ENCODE measurements around the gene CRYBG1.

The CRYBG1 gene, protein sequence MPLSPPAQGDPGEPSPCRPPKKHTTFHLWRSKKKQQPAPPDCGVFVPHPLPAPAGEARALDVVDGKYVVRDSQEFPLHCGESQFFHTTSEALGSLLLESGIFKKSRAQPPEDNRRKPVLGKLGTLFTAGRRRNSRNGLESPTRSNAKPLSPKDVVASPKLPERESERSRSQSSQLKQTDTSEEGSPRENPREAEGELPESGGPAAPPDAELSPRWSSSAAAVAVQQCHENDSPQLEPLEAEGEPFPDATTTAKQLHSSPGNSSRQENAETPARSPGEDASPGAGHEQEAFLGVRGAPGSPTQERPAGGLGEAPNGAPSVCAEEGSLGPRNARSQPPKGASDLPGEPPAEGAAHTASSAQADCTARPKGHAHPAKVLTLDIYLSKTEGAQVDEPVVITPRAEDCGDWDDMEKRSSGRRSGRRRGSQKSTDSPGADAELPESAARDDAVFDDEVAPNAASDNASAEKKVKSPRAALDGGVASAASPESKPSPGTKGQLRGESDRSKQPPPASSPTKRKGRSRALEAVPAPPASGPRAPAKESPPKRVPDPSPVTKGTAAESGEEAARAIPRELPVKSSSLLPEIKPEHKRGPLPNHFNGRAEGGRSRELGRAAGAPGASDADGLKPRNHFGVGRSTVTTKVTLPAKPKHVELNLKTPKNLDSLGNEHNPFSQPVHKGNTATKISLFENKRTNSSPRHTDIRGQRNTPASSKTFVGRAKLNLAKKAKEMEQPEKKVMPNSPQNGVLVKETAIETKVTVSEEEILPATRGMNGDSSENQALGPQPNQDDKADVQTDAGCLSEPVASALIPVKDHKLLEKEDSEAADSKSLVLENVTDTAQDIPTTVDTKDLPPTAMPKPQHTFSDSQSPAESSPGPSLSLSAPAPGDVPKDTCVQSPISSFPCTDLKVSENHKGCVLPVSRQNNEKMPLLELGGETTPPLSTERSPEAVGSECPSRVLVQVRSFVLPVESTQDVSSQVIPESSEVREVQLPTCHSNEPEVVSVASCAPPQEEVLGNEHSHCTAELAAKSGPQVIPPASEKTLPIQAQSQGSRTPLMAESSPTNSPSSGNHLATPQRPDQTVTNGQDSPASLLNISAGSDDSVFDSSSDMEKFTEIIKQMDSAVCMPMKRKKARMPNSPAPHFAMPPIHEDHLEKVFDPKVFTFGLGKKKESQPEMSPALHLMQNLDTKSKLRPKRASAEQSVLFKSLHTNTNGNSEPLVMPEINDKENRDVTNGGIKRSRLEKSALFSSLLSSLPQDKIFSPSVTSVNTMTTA (N-terminal part only)

DNA sequence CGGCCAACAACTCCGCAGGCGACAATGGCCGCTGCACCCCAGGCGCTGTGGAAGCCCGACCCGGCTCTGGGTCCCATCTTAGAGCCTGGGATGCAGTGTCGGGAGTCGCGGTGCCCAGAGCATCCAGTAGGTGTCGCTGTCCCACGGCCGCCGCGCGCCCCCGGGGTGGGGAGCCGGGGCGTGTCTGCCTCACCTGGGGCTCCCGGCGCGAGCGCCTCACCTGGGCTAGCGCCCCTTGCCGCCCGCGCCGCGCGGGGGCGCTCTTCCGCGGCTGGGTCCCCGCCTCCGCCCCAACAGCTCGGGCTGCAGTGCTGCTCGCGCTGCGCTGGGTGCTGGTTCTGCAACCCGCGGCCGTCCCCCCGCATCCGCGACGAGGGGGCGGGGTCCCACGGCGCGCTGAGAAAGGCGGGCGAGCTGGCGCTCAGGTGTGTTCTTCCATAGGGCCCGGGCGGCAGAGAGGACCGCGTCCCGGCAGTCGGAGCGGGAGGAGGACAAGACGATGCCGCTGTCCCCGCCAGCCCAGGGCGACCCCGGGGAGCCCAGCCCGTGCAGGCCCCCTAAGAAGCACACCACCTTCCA lies at the start of gene CRYBG1:
Gene CRYBG1, plus strand, starts transcription at position 308 of the 579 bp plus-strand sequence. Its CDS starts 192 bp downstream, at position 500.
- DNase-seq = peak; percentile 65

DNA sequence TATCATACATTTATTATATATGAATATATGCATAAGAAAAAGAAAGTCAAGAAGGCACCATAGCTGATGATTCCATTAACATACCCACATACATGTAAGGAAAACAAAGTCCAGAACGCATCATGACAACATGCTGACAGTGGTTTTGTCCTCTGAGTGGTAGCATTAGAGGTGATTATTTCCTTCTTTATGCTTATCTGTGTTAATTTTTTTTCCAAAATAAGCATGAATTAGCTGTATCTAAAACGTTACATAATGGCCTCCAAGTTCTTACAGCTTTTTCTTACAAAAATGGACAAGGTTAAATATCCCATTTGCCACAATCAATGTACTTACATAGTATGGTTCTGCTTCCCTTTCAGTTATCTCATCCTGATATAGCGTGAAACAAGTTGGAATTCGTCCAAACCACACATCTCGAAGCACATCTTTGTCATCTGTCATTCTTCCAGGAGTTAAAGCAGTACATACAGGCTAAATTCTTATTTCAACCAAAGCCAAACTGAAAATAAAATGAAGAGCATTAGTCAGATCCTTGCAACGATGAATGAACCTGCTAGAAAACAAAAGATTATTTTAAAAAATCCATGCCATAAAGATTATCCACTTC lies 44.6 kb upstream of the CRYBG1 start:
- no peak for DNase-seq

GRCh38 chr6:106316375-106316766 lies 44.1 kb upstream of the CRYBG1 start:
- no peak for DNase-seq

- no peak for DNase-seq
Measured at GRCh38 chr6:106318061-106318460, 42.5 kb upstream of the CRYBG1 start.

DNA sequence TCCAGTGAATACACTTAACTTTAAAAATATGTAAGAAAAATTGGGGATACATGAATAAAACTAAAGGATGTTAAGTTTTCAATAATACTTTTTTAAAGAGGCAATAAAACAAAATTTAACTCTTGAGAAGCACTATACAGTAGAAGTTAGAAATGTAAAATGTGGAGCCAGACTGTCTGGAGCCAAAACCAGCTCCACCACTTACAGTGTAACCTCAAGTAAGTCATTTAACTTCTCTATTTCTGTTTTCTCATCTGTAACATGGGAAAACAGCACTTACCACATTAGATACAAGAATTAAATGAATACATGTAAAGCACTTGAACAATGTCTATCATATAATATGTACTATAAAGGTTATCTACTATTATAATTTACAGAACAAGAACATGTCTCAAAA lies 41.7 kb upstream of the CRYBG1 start:
- no peak for DNase-seq

DNA sequence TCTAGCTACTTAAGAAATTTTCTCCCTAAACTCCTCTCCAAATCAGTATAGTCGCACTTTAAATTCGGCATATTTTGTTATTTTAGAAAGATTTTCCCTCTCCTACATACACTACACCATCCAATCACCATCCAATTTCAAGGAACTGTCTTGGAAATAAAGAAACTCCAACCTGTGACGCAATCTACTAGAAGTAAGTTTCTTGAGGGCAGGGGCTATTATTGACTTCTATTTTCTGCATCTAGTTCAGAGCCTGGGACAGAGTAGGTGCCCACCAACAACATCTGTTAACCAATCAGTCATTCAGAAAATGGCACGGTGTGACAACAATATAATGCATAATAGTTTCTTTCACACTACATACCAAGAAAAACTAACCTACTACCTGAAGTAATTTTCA lies 38.6 kb upstream of the CRYBG1 start:
- DNase-seq = no peak

DNA sequence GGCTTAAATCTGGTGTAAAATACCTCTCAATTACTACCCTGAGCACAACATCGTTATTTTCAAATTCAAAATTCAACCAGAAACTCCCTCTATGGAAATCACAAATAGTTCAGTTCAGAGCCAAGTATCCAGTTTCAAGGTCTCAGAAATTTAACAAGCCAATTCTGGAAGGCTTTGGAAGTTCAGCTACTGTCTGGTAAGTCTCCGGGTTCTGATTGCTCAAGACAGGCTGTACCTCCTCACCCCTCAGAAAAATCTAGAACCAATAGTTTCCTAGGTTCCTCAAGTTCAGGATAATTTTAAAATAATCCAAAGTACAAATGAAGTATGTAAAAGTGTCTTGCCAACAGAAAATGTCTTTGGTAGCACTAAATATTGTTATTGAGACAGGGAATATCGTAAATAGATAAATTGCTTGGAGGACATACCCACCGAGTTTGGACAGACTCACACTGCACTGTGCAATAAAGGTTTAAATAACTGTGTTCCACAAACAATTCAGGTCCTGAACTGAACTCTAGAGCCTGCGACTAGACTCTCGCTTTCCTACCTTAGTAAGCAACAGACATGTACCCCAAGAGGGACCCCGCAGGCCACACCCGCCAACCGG lies 35.7 kb upstream of the CRYBG1 start:
- DNase-seq = no peak

- DNase-seq = peak; percentile 96
Measured at GRCh38 chr6:106325336-106326178, 35.0 kb upstream of the CRYBG1 start, which contains the start of gene ATG5. TSS of gene ATG5 (minus strand) at chr6:106325760. CDS start at chr6:106316208, 9,552 bp downstream.

DNA sequence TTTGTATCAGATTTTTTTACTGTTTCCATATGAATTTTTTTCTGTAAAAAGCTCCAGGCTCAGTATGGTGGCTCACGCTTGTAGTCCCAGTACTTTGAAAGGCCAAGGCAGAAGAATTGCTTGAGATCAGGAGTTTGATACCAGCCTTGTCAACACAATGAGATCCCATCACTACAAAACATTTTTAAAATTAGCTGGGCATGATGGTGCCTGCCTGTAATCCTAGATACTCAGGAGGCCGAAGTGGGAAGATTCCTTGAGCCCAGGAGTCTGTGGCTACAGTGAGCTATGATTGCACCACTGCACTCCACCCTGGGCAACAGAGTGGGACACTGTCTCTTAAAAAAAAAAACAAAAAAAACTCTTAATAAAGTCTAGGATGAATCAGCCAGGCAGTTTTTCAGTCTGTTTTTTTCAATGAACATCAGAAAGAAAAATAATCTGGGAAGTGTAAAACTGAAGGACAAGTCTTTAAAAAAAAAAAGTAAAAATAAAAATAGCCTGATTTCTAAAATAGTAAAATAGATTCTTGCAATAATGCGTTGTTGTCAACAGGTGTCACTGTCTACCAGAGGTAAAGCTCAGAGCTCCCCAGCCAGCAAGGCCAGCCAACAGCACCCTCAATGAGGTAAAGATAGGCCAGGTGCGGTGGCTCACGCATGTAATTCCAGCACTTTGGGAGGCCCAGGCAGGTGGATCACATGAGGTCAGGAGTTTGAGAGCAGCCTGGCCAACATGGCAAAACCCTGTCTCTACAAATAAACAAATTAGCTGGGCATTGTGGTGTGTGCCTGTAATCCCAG lies 25.7 kb upstream of the CRYBG1 start:
- peak; percentile 38 for DNase-seq

GRCh38 chr6:106339334-106340029 lies 21.0 kb upstream of the CRYBG1 start:
- DNase-seq = no peak

GRCh38 chr6:106347219-106347618 lies 13.3 kb upstream of the CRYBG1 start:
- DNase-seq = no peak

DNA sequence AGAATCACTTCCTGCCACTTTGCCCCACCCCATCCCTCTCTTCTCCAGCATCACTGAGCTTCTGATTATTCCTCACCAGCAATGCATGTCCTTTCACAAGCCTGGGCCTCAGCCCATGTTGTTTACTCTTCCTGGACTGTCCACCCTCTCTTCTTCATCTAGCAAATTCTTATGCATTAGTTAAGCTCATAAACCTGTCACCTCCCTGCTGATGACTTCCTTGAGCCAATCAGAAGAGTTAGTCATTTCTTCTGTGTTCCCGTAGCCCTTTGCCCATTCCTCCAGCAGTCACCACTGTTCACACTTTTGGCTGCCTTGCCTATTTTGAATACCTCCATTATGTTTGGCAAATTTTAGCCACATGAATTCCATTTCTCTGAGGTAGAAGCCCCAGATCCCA lies 4.1 kb upstream of the CRYBG1 start:
- no peak for DNase-seq

- DNase-seq = no peak
Measured at GRCh38 chr6:106359959-106360409, 533 bp upstream of the CRYBG1 start.

GRCh38 chr6:106360989-106361430 lies 493 bp downstream of the CRYBG1 start:
- no peak for DNase-seq

- DNase-seq = no peak
Measured at GRCh38 chr6:106363401-106364138, 3.1 kb downstream of the CRYBG1 start.

- no peak for DNase-seq
Measured at GRCh38 chr6:106369739-106370138, 9.2 kb downstream of the CRYBG1 start.

- DNase-seq = no peak
Measured at GRCh38 chr6:106370639-106371038, 10.1 kb downstream of the CRYBG1 start.

DNA sequence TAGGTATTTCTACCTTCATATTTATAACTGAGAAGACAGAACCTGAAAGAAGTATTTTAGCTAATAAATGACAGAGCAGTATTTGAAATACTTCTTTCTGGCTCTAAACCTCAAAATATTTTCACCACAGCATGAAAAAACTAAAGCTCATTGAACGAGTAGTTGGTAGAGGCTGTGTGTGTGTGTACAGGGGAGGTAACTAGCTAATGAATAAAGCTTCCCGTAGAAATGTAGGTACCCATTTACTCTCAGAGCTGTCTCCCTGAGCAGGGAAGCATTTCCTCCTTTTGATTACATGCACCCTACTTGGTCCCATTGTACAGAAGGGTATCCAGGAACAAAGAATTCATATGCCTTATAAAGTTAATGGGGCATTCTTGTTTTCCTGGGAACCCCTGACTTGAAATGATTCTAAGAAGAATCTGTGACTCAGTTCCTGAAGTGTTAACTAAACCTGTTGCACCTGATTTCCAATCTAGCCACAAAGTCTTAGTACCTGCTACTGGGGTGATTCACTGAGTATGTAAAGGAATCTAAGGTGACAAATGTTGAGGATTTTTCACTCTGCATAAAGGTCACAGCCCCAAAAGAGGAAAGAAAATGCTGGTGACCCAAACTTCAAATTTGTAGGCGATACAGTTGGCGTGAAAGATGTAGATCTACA lies 12.5 kb downstream of the CRYBG1 start:
- DNase-seq = no peak

Data from NCI-H1048 (cell line).